HepG2 (cell line): Measurements from ENCODE around the gene PIP4K2C. TPM values are rescaled to one million over a fixed set of nuclear protein-coding genes. Genes with fewer than 3 reads are reported as not detected.
A peak's percentile ranks its signal among the peaks of the same experiment; 100 is the strongest.

ENCODE experiments used
- DMAP1 ChIP-seq: IDR thresholded peaks from 2 replicates; pipeline ENCODE4 v1.6.1; 2016
- FOXA3 ChIP-seq: IDR thresholded peaks from 2 replicates; pipeline ENCODE4 v1.6.1; 2016; ENCODE audit warnings: missing genetic modification reagents, missing compliant biosample characterization
- GTF2F1 ChIP-seq: fragments of 150-350 bp; IDR thresholded peaks from 2 replicates; pipeline ENCODE4 v1.6.1; 2014; ENCODE audit warnings: low read length
- KDM2A ChIP-seq: sonication (generic); formaldehyde crosslinking; IDR thresholded peaks from 2 replicates; pipeline ENCODE4 v1.4.0; 2020; ENCODE audit warnings: low read depth, missing genetic modification reagents, borderline replicate concordance
- MZF1 ChIP-seq: sonication (generic); formaldehyde crosslinking; IDR thresholded peaks from 2 replicates; pipeline ENCODE4 v1.8.1; 2023; ENCODE audit warnings: mild to moderate bottlenecking, missing genetic modification reagents, borderline replicate concordance
- RAD21 ChIP-seq: fragments of 450-650 bp; formaldehyde crosslinking; IDR thresholded peaks from 2 replicates; pipeline ENCODE4 v1.5.0; 2020; ENCODE audit warnings: mild to moderate bottlenecking
- RARA ChIP-seq: IDR thresholded peaks from 2 replicates; pipeline ENCODE4 v1.6.1; 2016; ENCODE audit warnings: missing genetic modification reagents, missing compliant biosample characterization
- RFXAP ChIP-seq: sonication (generic); formaldehyde crosslinking; IDR thresholded peaks from 2 replicates; pipeline ENCODE4 v1.4.0; 2020; ENCODE audit warnings: missing genetic modification reagents, borderline replicate concordance
- RXRB ChIP-seq: IDR thresholded peaks from 2 replicates; pipeline ENCODE4 v1.6.1; 2016; ENCODE audit warnings: borderline replicate concordance, missing genetic modification reagents, missing compliant biosample characterization
- SAFB2 ChIP-seq: sonication (generic); formaldehyde crosslinking; IDR thresholded peaks from 2 replicates; pipeline ENCODE4 v1.5.1; 2020; ENCODE audit warnings: missing genetic modification reagents, low read depth, mild to moderate bottlenecking, borderline replicate concordance
- TP53 ChIP-seq: sonication (generic); formaldehyde crosslinking; conservative IDR thresholded peaks from 2 replicates; pipeline ENCODE4 v1.4.0; 2020; ENCODE audit warnings: missing genetic modification reagents
- TSC22D2 ChIP-seq: sonication (generic); formaldehyde crosslinking; IDR thresholded peaks from 2 replicates; pipeline ENCODE4 v1.5.1; 2020; ENCODE audit warnings: missing genetic modification reagents, mild to moderate bottlenecking, borderline replicate concordance
- ZNF224 ChIP-seq: sonication (generic); formaldehyde crosslinking; IDR thresholded peaks from 2 replicates; pipeline ENCODE4 v1.5.0; 2020; ENCODE audit warnings: mild to moderate bottlenecking, missing genetic modification reagents
- ZNF34 ChIP-seq: sonication (generic); formaldehyde crosslinking; IDR thresholded peaks from 2 replicates; pipeline ENCODE4 v1.4.0; 2020; ENCODE audit warnings: mild to moderate bottlenecking, missing genetic modification reagents, borderline replicate concordance
- ZNF354B ChIP-seq: sonication (generic); formaldehyde crosslinking; IDR thresholded peaks from 2 replicates; pipeline ENCODE4 v1.8.0; 2022; ENCODE audit warnings: mild to moderate bottlenecking, missing genetic modification reagents
- ZNF468 ChIP-seq: sonication (generic); formaldehyde crosslinking; IDR thresholded peaks from 2 replicates; pipeline ENCODE4 v1.8.0; 2022; ENCODE audit warnings: mild to moderate bottlenecking, moderate library complexity, missing genetic modification reagents
- ZNF552 ChIP-seq: sonication (generic); formaldehyde crosslinking; IDR thresholded peaks from 2 replicates; pipeline ENCODE4 v1.9.0; 2022; ENCODE audit warnings: missing genetic modification reagents, mild to moderate bottlenecking, borderline replicate concordance
- ZNF660 ChIP-seq: sonication (generic); formaldehyde crosslinking; IDR thresholded peaks from 2 replicates; pipeline ENCODE4 v1.5.1; 2020; ENCODE audit warnings: mild to moderate bottlenecking, low read depth, missing genetic modification reagents, borderline replicate concordance
- polyA plus RNA-seq, 8 experiments: library from polyadenylated mRNA; depleted of rRNA in 3 of 8; stranded (reverse) in 7 of 8; unstranded in 1 of 8; fragments of >200 nt; fragmentation: Illumina TruSeq in 4 of 8; extraction: Trizol in 4 of 8; gene quantifications; 2 replicates each; pipeline versions ENCODE4 v1.2.1 to v1.2.3, GENCODE V29; 2011 to 2016; ENCODE audit warnings: low read depth in 4 of 8, missing spikeins in 1 of 8, mixed read lengths in 1 of 8; ENCODE audit not compliant: insufficient read depth in 1 of 8
- total RNA-seq, 5 experiments: library from RNA; depleted of rRNA; stranded (reverse); fragments of >200 nt; fragmentation: Illumina TruSeq; extraction: Trizol; gene quantifications; 2 replicates each; pipeline ENCODE4 v1.2.3, GENCODE V29; 2016; ENCODE audit warnings: low read depth in 1 of 5
- TF ChIP-seq, protein P1 (sequence below): sonication (generic); formaldehyde crosslinking; IDR thresholded peaks from 2 replicates; pipeline ENCODE4 v1.5.0; 2020; ENCODE audit warnings: missing genetic modification reagents
- TF ChIP-seq, protein P2 (sequence below): sonication (generic); formaldehyde crosslinking; IDR thresholded peaks from 2 replicates; pipeline ENCODE4 v1.9.0; 2021; ENCODE audit warnings: missing genetic modification reagents, borderline replicate concordance
- TF ChIP-seq, protein P3 (sequence below): sonication (generic); formaldehyde crosslinking; conservative IDR thresholded peaks from 2 replicates; pipeline ENCODE4 v1.4.0; 2020; ENCODE audit warnings: mild to moderate bottlenecking, missing genetic modification reagents, moderate library complexity
- TF ChIP-seq, protein P4 (sequence below): sonication (generic); formaldehyde crosslinking; IDR thresholded peaks from 2 replicates; pipeline ENCODE4 v1.4.0; 2020; ENCODE audit warnings: mild to moderate bottlenecking, missing genetic modification reagents

The PIP4K2C gene
- total and polyA plus RNA-seq, 2 of the 13 experiments (the other 11 are each of a cell fraction or from before 2014, with no cell fraction given) = 23.3 to 26.4 TPM

DNA sequence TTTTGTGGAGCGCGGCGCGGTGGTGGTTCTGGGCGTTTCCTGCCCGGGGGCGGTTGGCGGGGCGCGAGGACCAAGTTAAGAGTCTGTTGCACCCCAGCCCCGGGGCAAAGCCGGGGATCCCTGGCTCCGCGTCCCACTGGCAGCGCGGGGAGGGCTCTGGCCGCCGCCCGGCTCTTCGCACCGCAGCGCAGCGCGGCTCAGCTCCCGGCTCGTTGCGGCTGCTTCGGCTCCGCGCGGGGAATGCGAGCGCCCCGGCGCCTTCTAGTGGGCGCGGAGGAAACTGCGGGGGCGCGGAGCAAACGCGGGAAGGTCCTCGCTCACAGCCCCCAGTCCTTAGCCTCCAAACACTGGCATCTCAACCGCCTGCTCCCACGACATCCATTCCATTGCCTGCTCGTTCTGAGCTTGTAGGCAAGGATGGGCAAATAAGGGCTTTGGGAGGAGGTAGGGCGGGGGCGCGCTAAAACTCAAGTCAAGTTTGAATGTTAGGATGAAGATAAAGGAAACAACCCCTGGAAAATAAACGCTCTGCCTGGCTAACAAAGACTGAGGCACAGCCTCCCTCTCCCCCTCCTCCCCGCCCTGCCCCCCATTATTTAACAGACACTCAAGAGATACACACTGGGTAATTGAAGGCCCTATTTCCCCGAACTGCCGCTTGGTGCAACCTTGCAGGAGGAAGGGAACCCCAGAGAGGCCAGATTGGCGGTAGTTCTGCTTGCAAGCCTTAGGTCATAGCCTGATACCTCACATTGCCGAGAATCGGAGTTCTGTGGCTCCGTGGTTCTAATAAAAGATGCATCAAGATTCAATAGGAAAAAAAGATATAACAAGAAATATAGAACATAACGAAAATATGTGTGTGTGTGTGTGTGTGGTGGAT, 42.2 kb downstream of the PIP4K2C start, which contains the start of gene B4GALNT1 (continued):
- TF ChIP-seq FOXA3 (no peak), ZNF552 (CRISPR knock-in tag) (no peak), KDM2A (CRISPR knock-in tag) (peak; percentile 86), SAFB2 (peak; percentile 79; the same call in 1 of the 2 replicates), RAD21 (CRISPR knock-in tag) (peak; percentile 92), TP53 (CRISPR knock-in tag) (no peak), GTF2F1 (no peak), RARA (no peak), ZNF34 (CRISPR knock-in tag) (no peak), RXRB (CRISPR knock-in tag) (no peak), ZNF224 (0 out of 2 replicates have a peak, but pooled peaks have one; percentile 16), ZNF354B (no peak), MZF1 (CRISPR knock-in tag) (no peak), DMAP1 (CRISPR knock-in tag) (0 out of 2 replicates have a peak, but pooled peaks have one; percentile 28), ZNF468 (CRISPR knock-in tag) (no peak), TSC22D2 (CRISPR knock-in tag) (0 out of 2 replicates have a peak, but pooled peaks have one; percentile 24), ZNF660 (CRISPR knock-in tag) (no peak), RFXAP (CRISPR knock-in tag) (0 out of 2 replicates have a peak, but pooled peaks have one; percentile 21)
- TF ChIP-seq, protein P1, sequence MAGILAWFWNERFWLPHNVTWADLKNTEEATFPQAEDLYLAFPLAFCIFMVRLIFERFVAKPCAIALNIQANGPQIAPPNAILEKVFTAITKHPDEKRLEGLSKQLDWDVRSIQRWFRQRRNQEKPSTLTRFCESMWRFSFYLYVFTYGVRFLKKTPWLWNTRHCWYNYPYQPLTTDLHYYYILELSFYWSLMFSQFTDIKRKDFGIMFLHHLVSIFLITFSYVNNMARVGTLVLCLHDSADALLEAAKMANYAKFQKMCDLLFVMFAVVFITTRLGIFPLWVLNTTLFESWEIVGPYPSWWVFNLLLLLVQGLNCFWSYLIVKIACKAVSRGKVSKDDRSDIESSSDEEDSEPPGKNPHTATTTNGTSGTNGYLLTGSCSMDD = no peak
- TF ChIP-seq, protein P2, sequence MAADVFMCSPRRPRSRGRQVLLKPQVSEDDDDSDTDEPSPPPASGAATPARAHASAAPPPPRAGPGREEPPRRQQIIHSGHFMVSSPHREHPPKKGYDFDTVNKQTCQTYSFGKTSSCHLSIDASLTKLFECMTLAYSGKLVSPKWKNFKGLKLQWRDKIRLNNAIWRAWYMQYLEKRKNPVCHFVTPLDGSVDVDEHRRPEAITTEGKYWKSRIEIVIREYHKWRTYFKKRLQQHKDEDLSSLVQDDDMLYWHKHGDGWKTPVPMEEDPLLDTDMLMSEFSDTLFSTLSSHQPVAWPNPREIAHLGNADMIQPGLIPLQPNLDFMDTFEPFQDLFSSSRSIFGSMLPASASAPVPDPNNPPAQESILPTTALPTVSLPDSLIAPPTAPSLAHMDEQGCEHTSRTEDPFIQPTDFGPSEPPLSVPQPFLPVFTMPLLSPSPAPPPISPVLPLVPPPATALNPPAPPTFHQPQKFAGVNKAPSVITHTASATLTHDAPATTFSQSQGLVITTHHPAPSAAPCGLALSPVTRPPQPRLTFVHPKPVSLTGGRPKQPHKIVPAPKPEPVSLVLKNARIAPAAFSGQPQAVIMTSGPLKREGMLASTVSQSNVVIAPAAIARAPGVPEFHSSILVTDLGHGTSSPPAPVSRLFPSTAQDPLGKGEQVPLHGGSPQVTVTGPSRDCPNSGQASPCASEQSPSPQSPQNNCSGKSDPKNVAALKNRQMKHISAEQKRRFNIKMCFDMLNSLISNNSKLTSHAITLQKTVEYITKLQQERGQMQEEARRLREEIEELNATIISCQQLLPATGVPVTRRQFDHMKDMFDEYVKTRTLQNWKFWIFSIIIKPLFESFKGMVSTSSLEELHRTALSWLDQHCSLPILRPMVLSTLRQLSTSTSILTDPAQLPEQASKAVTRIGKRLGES (CRISPR knock-in tag) = no peak
- TF ChIP-seq, protein P3, sequence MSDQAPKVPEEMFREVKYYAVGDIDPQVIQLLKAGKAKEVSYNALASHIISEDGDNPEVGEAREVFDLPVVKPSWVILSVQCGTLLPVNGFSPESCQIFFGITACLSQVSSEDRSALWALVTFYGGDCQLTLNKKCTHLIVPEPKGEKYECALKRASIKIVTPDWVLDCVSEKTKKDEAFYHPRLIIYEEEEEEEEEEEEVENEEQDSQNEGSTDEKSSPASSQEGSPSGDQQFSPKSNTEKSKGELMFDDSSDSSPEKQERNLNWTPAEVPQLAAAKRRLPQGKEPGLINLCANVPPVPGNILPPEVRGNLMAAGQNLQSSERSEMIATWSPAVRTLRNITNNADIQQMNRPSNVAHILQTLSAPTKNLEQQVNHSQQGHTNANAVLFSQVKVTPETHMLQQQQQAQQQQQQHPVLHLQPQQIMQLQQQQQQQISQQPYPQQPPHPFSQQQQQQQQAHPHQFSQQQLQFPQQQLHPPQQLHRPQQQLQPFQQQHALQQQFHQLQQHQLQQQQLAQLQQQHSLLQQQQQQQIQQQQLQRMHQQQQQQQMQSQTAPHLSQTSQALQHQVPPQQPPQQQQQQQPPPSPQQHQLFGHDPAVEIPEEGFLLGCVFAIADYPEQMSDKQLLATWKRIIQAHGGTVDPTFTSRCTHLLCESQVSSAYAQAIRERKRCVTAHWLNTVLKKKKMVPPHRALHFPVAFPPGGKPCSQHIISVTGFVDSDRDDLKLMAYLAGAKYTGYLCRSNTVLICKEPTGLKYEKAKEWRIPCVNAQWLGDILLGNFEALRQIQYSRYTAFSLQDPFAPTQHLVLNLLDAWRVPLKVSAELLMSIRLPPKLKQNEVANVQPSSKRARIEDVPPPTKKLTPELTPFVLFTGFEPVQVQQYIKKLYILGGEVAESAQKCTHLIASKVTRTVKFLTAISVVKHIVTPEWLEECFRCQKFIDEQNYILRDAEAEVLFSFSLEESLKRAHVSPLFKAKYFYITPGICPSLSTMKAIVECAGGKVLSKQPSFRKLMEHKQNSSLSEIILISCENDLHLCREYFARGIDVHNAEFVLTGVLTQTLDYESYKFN = no peak
- TF ChIP-seq, protein P4, sequence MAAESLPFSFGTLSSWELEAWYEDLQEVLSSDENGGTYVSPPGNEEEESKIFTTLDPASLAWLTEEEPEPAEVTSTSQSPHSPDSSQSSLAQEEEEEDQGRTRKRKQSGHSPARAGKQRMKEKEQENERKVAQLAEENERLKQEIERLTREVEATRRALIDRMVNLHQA (CRISPR knock-in tag) = no peak
